HG03354 (cell line): ENCODE results near the gene PCDHGB5.

Experiments used
- ATAC-seq: cut with Tn5 transposase; IDR thresholded peaks from one replicate; pipeline ENCODE4 v1.9.1; 2021; ENCODE audit warnings: mild to moderate bottlenecking; ENCODE audit not compliant: unreplicated experiment, poor library complexity, severe bottlenecking

Gene PCDHGB5

GRCh38 chr5:141437221-141437620, 39.5 kb downstream of the PCDHGB5 start:
- ATAC-seq = no peak

- ATAC-seq = no peak
These were observed 41.8 kb downstream of the PCDHGB5 start for GRCh38 chr5:141439411-141440141.

- no peak for ATAC-seq
These were observed 42.6 kb downstream of the PCDHGB5 start for GRCh38 chr5:141440341-141440740.

- no peak for ATAC-seq
These were observed 43.9 kb downstream of the PCDHGB5 start for GRCh38 chr5:141441571-141442170.
